Measurements from ENCODE around the gene CUTA.
"Not testable (repeated sequence)": the region's sequence is repeated elsewhere in the genome, so short reads cannot be mapped to it uniquely, and the experiment has no call there.

CUTA gene

DNA sequence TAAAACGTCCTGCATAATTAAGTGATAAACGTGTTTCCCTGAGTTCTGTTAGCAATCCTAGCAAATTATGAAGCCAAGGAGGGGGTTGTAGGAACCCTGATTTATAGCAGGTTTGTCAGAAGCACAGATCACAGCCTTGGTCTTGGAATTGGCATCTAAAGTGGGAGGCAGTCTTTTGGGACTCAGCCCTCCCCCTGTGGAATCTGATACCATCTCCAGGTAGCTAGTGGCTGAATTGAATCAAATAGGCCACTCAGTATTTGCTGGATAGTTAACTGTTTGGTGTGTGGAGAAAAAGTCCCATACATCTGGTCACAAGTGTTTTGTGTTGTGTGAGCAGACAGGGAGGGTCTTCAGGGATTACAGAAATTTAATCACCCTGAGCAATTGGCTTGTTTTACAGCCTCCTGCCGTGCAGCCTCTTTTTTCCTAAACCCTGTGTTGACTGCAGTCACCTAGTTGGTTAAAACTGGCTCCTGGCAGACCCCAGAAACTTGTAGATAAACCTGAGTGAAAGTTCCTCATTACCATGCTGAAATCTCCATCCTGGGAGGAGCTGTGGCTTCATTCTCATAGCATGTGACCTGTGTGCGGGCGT lies 45.3 kb downstream of the CUTA start:
- H3K4me3 ChIP-seq (ENCODE audit: low read length), result no peak overlapping the region
- TF ChIP-seq CTCF (conservative IDR thresholded peaks at IDR 0.05; ENCODE audit: low read length), result no peak
- no peak for DNase-seq (ENCODE audit: low read depth)

- not testable (repeated sequence) for H3K4me3 ChIP-seq (ENCODE audit: low read length); DNase-seq (ENCODE audit: low read depth)
These were observed 46.0 kb downstream of the CUTA start for GRCh38 chr6:33371901-33372300.

DNA sequence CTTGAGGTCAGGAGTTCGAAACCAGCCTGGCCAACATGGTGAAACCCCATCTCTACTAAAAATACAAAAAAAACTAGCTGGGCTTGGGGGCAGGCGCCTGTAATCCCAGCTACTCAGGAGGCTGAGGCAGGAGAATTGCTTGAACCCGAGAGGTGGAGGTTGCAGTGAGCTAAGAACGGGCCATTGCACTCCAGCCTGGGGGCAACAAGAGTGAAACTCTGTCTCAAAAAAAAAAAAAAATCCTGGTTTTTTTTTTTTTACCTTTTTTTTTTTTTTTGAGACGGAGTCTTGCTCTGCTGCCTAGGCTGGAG lies 50.2 kb downstream of the CUTA start:
- not testable (repeated sequence) for H3K4me3 ChIP-seq (ENCODE audit: low read length); DNase-seq (ENCODE audit: low read depth)

GRCh38 chr6:33367009-33367714 lies 50.7 kb downstream of the CUTA start:
- H3K4me3 ChIP-seq (ENCODE audit: low read length), result no peak overlapping the region
- TF ChIP-seq CTCF (conservative IDR thresholded peaks at IDR 0.05; ENCODE audit: low read length), result no peak
- no peak for DNase-seq (ENCODE audit: low read depth)

Data from AG10803 (cell line).